H9 (cell line): ENCODE measurements around the gene ERI3. TPM values are rescaled to one million over a fixed set of nuclear protein-coding genes. Genes with fewer than 3 reads are reported as not detected.

Experiments
- DNase-seq: peaks from one replicate; pipeline ENCODE4 v3.0.0-alpha.2; 2017
- H2AFZ ChIP-seq: one replicate; pipeline ENCODE4 v1.6.1; 2013; ENCODE audit warnings: mild to moderate bottlenecking, low read length, control low read depth, moderate library complexity
- H2AK5ac ChIP-seq: 2 replicates; pipeline ENCODE4 v1.6.1; 2013; ENCODE audit warnings: low read length, control low read depth, mixed read lengths; ENCODE audit not compliant: insufficient read length
- H2BK120ac ChIP-seq: one replicate; pipeline ENCODE4 v1.6.1; 2013; ENCODE audit warnings: low read depth, mild to moderate bottlenecking, low read length, control low read depth, inconsistent platforms; ENCODE audit not compliant: poor library complexity, severe bottlenecking
- H2BK12ac ChIP-seq: 2 replicates; pipeline ENCODE4 v1.6.1; 2013; ENCODE audit warnings: low read length, control low read depth, mixed read lengths, low read depth; ENCODE audit not compliant: insufficient read length
- H2BK15ac ChIP-seq: 2 replicates; pipeline ENCODE4 v1.6.1; 2013; ENCODE audit warnings: low read depth, low read length, control low read depth
- H2BK20ac ChIP-seq: one replicate; pipeline ENCODE4 v1.6.1; 2013; ENCODE audit warnings: low read depth, mild to moderate bottlenecking, low read length, control low read depth, inconsistent platforms; ENCODE audit not compliant: poor library complexity, severe bottlenecking
- H2BK5ac ChIP-seq: 2 replicates; pipeline ENCODE4 v1.6.1; 2013; ENCODE audit warnings: low read length, control low read depth, mixed read lengths; ENCODE audit not compliant: insufficient read length
- H3K14ac ChIP-seq: 2 replicates; pipeline ENCODE4 v1.6.1; 2013; ENCODE audit warnings: low read length, control low read depth; ENCODE audit not compliant: insufficient read depth
- H3K18ac ChIP-seq: 2 replicates; pipeline ENCODE4 v1.6.1; 2013; ENCODE audit warnings: low read depth, mild to moderate bottlenecking, mixed read lengths, low read length, control low read depth; ENCODE audit not compliant: insufficient read length
- H3K23ac ChIP-seq: 2 replicates; pipeline ENCODE4 v1.6.1; 2013; ENCODE audit warnings: low read length, control low read depth, mixed read lengths, low read depth; ENCODE audit not compliant: insufficient read length
- H3K23me2 ChIP-seq: 2 replicates; pipeline ENCODE4 v1.6.1; 2013; ENCODE audit warnings: low read depth, mild to moderate bottlenecking, mixed read lengths, low read length, control low read depth; ENCODE audit not compliant: insufficient read length, poor library complexity, severe bottlenecking
- H3K27ac ChIP-seq: 2 replicates; pipeline ENCODE4 v1.5.1; 2013; ENCODE audit warnings: low read length, control low read depth, mixed read lengths, low read depth; ENCODE audit not compliant: insufficient read length
- H3K27me3 ChIP-seq: 2 replicates; pipeline ENCODE4 v1.6.1; 2013; ENCODE audit warnings: low read length, control low read depth, inconsistent platforms; ENCODE audit not compliant: insufficient read depth
- H3K4ac ChIP-seq: 2 replicates; pipeline ENCODE4 v1.6.1; 2013; ENCODE audit warnings: low read depth, mild to moderate bottlenecking, control low read depth, inconsistent platforms, low read length, moderate library complexity
- H3K4me1 ChIP-seq: 2 replicates; pipeline ENCODE4 v1.6.1; 2013; ENCODE audit warnings: low read length, control low read depth, inconsistent platforms; ENCODE audit not compliant: insufficient read depth
- H3K4me2 ChIP-seq: 2 replicates; pipeline ENCODE4 v1.6.1; 2013; ENCODE audit warnings: low read length, control low read depth, mixed read lengths; ENCODE audit not compliant: insufficient read length, insufficient read depth
- H3K56ac ChIP-seq: 2 replicates; pipeline ENCODE4 v1.6.1; 2013; ENCODE audit warnings: low read depth, mild to moderate bottlenecking, mixed read lengths, low read length, control low read depth; ENCODE audit not compliant: insufficient read length
- H3K79me1 ChIP-seq: 2 replicates; pipeline ENCODE4 v1.6.1; 2013; ENCODE audit warnings: low read depth, mild to moderate bottlenecking, moderate library complexity, low read length, control low read depth, inconsistent platforms; ENCODE audit not compliant: insufficient read depth, poor library complexity, severe bottlenecking
- H3K79me2 ChIP-seq: 2 replicates; pipeline ENCODE4 v1.6.1; 2013; ENCODE audit warnings: low read length, control low read depth, inconsistent platforms; ENCODE audit not compliant: insufficient read depth
- H3K9ac ChIP-seq: 2 replicates; pipeline ENCODE4 v1.6.1; 2013; ENCODE audit warnings: low read length, control low read depth, mixed read lengths; ENCODE audit not compliant: insufficient read length; ENCODE audit errors: extremely low read depth
- H3K9me3 ChIP-seq: one replicate; pipeline ENCODE4 v1.6.1; 2013; ENCODE audit warnings: low read depth, low read length, inconsistent platforms; ENCODE audit not compliant: control insufficient read depth
- H3T11ph ChIP-seq: one replicate; pipeline ENCODE4 v1.6.1; 2013; ENCODE audit warnings: mild to moderate bottlenecking, low read length, control low read depth, inconsistent platforms
- H4K20me1 ChIP-seq: one replicate; pipeline ENCODE4 v1.6.1; 2013; ENCODE audit not compliant: control insufficient read depth, insufficient read length, insufficient read depth
- H4K5ac ChIP-seq: 2 replicates; pipeline ENCODE4 v1.6.1; 2013; ENCODE audit warnings: low read depth, mild to moderate bottlenecking, mixed read lengths, low read length, control low read depth; ENCODE audit not compliant: insufficient read length
- H4K8ac ChIP-seq: replicated peaks from 2 replicates; pipeline ENCODE4 v1.6.1; 2013; ENCODE audit warnings: low read length, control low read depth, mixed read lengths, low read depth; ENCODE audit not compliant: insufficient read length
- H4K91ac ChIP-seq: 2 replicates; pipeline ENCODE4 v1.6.1; 2013; ENCODE audit warnings: low read depth, mild to moderate bottlenecking, moderate library complexity, mixed read lengths, low read length, control low read depth; ENCODE audit not compliant: insufficient read length
- H3K27ac Mint-ChIP-seq, 3 experiments: 2 replicates in 2 of 3; 3 replicates in 1 of 3; pipeline ENCODE4 v1.8.0; 2020 to 2021; ENCODE audit warnings: mixed read lengths in 3 of 3, mild to moderate bottlenecking in 1 of 3, moderate library complexity in 1 of 3
- H3K27me3 Mint-ChIP-seq: 2 replicates; pipeline ENCODE4 v1.8.0; 2021; ENCODE audit warnings: low read depth, mild to moderate bottlenecking, moderate library complexity, mixed read lengths
- H3K36me3 Mint-ChIP-seq, 3 experiments: 2 replicates in 2 of 3; 3 replicates in 1 of 3; pipeline ENCODE4 v1.8.0; 2020 to 2021; ENCODE audit warnings: low read depth in 3 of 3, mixed read lengths in 3 of 3; ENCODE audit not compliant: insufficient read depth in 1 of 3
- H3K4me1 Mint-ChIP-seq, 2 experiments: 2 replicates each; pipeline ENCODE4 v1.8.0; 2020; ENCODE audit warnings: mixed read lengths in 2 of 2
- H3K4me3 Mint-ChIP-seq, 2 experiments: 2 replicates in 1 of 2; 3 replicates in 1 of 2; pipeline ENCODE4 v1.8.0; 2020 to 2021; ENCODE audit warnings: mild to moderate bottlenecking in 2 of 2, mixed read lengths in 2 of 2, moderate library complexity in 1 of 2
- H3K9me3 Mint-ChIP-seq, 2 experiments: 2 replicates in 1 of 2; 3 replicates in 1 of 2; pipeline ENCODE4 v1.8.0; 2020; ENCODE audit warnings: mild to moderate bottlenecking in 2 of 2, mixed read lengths in 2 of 2, moderate library complexity in 1 of 2
- CTCF ChIP-seq: fragments of 200-600 bp; sonication (generic); conservative IDR thresholded peaks from 3 replicates; pipeline ENCODE4 v1.8.0; 2021; ENCODE audit warnings: antibody characterized with exemption, mild to moderate bottlenecking
- WGBS: extraction: QIAGEN DNeasy Blood & Tissue Kit; methylation state at CpG from one replicate; pipeline ENCODE4 v1.1.7; 2013; ENCODE audit warnings: missing lambda C conversion rate, low lambda C conversion rate, mixed read lengths; ENCODE audit not compliant: insufficient read length; ENCODE audit errors: extremely low coverage; 5-methylcytosine and 5-hydroxymethylcytosine counted together
- total RNA-seq: library from RNA; stranded (reverse); gene quantifications from 2 replicates; pipeline ENCODE4 v1.2.1, GENCODE V29; 2021

Gene ERI3
- total RNA-seq, 1 experiment from 2014 or later, result 61.6 TPM

GRCh38 chr1:44276901-44277300 is 78.2 kb downstream of the ERI3 start:
- H2BK5ac ChIP-seq, result no peak overlapping the region
- H3K9me3 ChIP-seq, result no peaks in the 10 kb centered on the region
- H3K18ac ChIP-seq, result no peak overlapping the region
- DNase-seq, result no peak
- H3K4me1 ChIP-seq, result peaks cover 4% of the 10 kb centered on the region; the same call in 1 of the 2 replicates
- no peak overlapping the region for H2AFZ ChIP-seq
- H3K23ac ChIP-seq, result no peak overlapping the region
- no peak overlapping the region for H2BK20ac ChIP-seq
- Mint-ChIP-seq H3K27me3 (no peaks in the 10 kb centered on the region), H3K4me1 (peaks cover 0 to 8% of the 10 kb centered on the region in 2 experiments; a peak in 1 of 4 replicates), H3K9me3 (no peaks in the 10 kb centered on the region), H3K27ac (no peak overlapping the region), H3K4me3 (no peak overlapping the region), H3K36me3 (peaks cover 0 to 2% (median 0%) of the 10 kb centered on the region in 3 experiments; a peak in 1 of 7 replicates)
- H3K56ac ChIP-seq, result no peak overlapping the region
- no peaks in the 10 kb centered on the region for H3K79me2 ChIP-seq
- H4K8ac ChIP-seq, result no peak overlapping the region
- no peak overlapping the region for H3K27ac ChIP-seq
- H3K4ac ChIP-seq, result no peak overlapping the region
- no peaks in the 10 kb centered on the region for H3K27me3 ChIP-seq
- H2BK15ac ChIP-seq, result no peak overlapping the region
- H3K14ac ChIP-seq, result 0 out of 2 replicates have a peak overlapping the region, but pooled peaks have one; percentile 5
- no peak overlapping the region for H4K5ac ChIP-seq
- no peak overlapping the region for H4K91ac ChIP-seq
- H3K79me1 ChIP-seq, result no peaks in the 10 kb centered on the region
- no peaks in the 10 kb centered on the region for H4K20me1 ChIP-seq
- no peak overlapping the region for H2BK12ac ChIP-seq
- H3T11ph ChIP-seq, result no peak overlapping the region
- H3K4me2 ChIP-seq, result no peak overlapping the region
- H2AK5ac ChIP-seq, result no peak overlapping the region
- no peak for TF ChIP-seq CTCF
- H3K9ac ChIP-seq, result no peak overlapping the region
- no CpG with 5 or more reads among the region's 2 CpGs for WGBS
- no peak overlapping the region for H2BK120ac ChIP-seq
- H3K23me2 ChIP-seq, result no peaks in the 10 kb centered on the region
